K562 (cell line): ENCODE measurements around the gene CDHR2. TPM values are rescaled to one million over a fixed set of nuclear protein-coding genes. Genes with fewer than 3 reads are reported as not detected.

Experiments used
- ATAC-seq: fragments of 200-7000 bp; cut with Tn5 transposase; 3 replicates; pipeline ENCODE4 v1.9.1; 2020; ENCODE audit warnings: moderate library complexity
- BruUV-seq: library from RNA; stranded (reverse); fragments of 400-500 nt; replicated peaks from 2 replicates; lab custom pipeline; 2021; lab: Mats Ljungman, UMichigan
- CTCF ChIA-PET: fragments of 300-600 bp; formaldehyde crosslinking; extraction: SDS; loops from one replicate; lab custom pipeline; 2021; ENCODE audit warnings: low intra/inter-chr PET ratio; lab: Yijun Ruan, JAX
- POLR2A ChIA-PET: fragments of 300-600, 350-650 bp; sonication (Branson Sonifier 250); formaldehyde crosslinking; extraction: SDS; loops from one replicate; lab custom pipeline; 2021; ENCODE audit warnings: antibody characterized with exemption, inconsistent platforms; lab: Yijun Ruan, JAX
- DNase-seq, 4 experiments: peaks; one replicate each; pipeline versions ENCODE4 v3.0.0 to v3.0.0-alpha.2; 2011 to 2018; ENCODE audit warnings: low spot score in 3 of 4, mixed read lengths in 3 of 4; ENCODE audit errors: extremely low read depth in 1 of 4
- FAIRE-seq: peaks from 2 replicates; lab custom pipeline; 2011; peaks lifted over from hg19 to GRCh38; lab: Jason Lieb, UNC
- H2AFZ ChIP-seq: 2 replicates; pipeline ENCODE4 v1.6.0; 2011; ENCODE audit warnings: low read depth, low read length, control low read depth, inconsistent platforms
- H3K27ac ChIP-seq: fragments of 200-600 bp; 3 replicates; pipeline ENCODE4 v1.8.0; 2011; ENCODE audit warnings: low read depth, mild to moderate bottlenecking, control low read depth, inconsistent platforms, low read length, moderate library complexity, mixed read lengths; ENCODE audit errors: extremely low read depth
- H3K27me3 ChIP-seq, 2 experiments: fragments of 300-600 bp in 1 of 2; 2 replicates in 1 of 2; 3 replicates in 1 of 2; pipeline versions ENCODE4 v1.6.0 to v1.8.0; 2011; ENCODE audit warnings: inconsistent platforms in 2 of 2, low read length in 2 of 2, mild to moderate bottlenecking in 1 of 2, mixed read lengths in 1 of 2, moderate library complexity in 1 of 2; ENCODE audit not compliant: control insufficient read depth in 2 of 2, insufficient read depth in 2 of 2
- H3K36me3 ChIP-seq: fragments of 300-600 bp; 3 replicates; pipeline ENCODE4 v1.8.0; 2011; ENCODE audit warnings: mild to moderate bottlenecking, low read length, inconsistent platforms; ENCODE audit not compliant: control insufficient read depth, insufficient read depth
- H3K4me1 ChIP-seq, 2 experiments: fragments of 200-600 bp in 1 of 2; replicated peaks in 1 of 2; 2 replicates in 1 of 2; 3 replicates in 1 of 2; pipeline versions ENCODE4 v1.5.1 to v1.8.0; 2011; ENCODE audit warnings: inconsistent platforms in 2 of 2, low read length in 2 of 2, mild to moderate bottlenecking in 1 of 2, mixed read lengths in 1 of 2, moderate library complexity in 1 of 2; ENCODE audit not compliant: control insufficient read depth in 2 of 2, insufficient read depth in 2 of 2
- H3K4me2 ChIP-seq: 2 replicates; pipeline ENCODE4 v1.6.1; 2011; ENCODE audit warnings: low read length, control low read depth, inconsistent platforms, mixed read lengths; ENCODE audit not compliant: insufficient read depth
- H3K4me3 ChIP-seq: fragments of 200-600 bp; sonication (generic), shearing (Covaris generic); 2 replicates; pipeline ENCODE4 v1.5.1; 2016; ENCODE audit warnings: control low read depth, inconsistent platforms
- H3K79me2 ChIP-seq: fragments of 200-600 bp; 3 replicates; pipeline ENCODE4 v1.8.0; 2011; ENCODE audit warnings: low read length, inconsistent platforms; ENCODE audit not compliant: control insufficient read depth, insufficient read depth
- H3K9ac ChIP-seq, 2 experiments: 2 replicates each; pipeline versions ENCODE4 v1.6.0 to v1.6.1; 2011; ENCODE audit warnings: low read depth in 2 of 2, low read length in 2 of 2, control low read depth in 1 of 2, inconsistent platforms in 1 of 2, mild to moderate bottlenecking in 1 of 2, mixed read lengths in 1 of 2; ENCODE audit not compliant: insufficient read depth in 1 of 2
- H3K9me1 ChIP-seq: one replicate; pipeline ENCODE4 v1.6.0; 2011; ENCODE audit warnings: inconsistent platforms, mild to moderate bottlenecking, low read length, moderate library complexity; ENCODE audit not compliant: control insufficient read depth, insufficient read depth
- H3K9me3 ChIP-seq: replicated peaks from 2 replicates; pipeline ENCODE4 v1.5.1; 2011; ENCODE audit warnings: low read depth, low read length, inconsistent platforms; ENCODE audit not compliant: control insufficient read depth, insufficient read depth
- H4K20me1 ChIP-seq: replicated peaks from 2 replicates; pipeline ENCODE4 v1.6.1; 2011; ENCODE audit warnings: low read length, inconsistent platforms, mixed read lengths; ENCODE audit not compliant: control insufficient read depth, insufficient read depth
- ARID2 ChIP-seq: fragments of 450-650 bp; IDR thresholded peaks from 2 replicates; pipeline ENCODE4 v1.6.1; 2017; ENCODE audit warnings: antibody characterized with exemption, mild to moderate bottlenecking
- EHMT2 ChIP-seq: fragments of 450-650 bp; IDR thresholded peaks from 2 replicates; pipeline ENCODE4 v1.6.1; 2018; ENCODE audit warnings: antibody characterized with exemption
- ETV1 ChIP-seq: fragments of 450-650 bp; conservative IDR thresholded peaks from 2 replicates; pipeline ENCODE4 v1.6.1; 2016; ENCODE audit warnings: missing genetic modification characterization, control low read depth, low read depth, missing compliant biosample characterization
- FOXA3 ChIP-seq, 2 experiments: fragments of 450-650 bp in 1 of 2; sonication (generic) in 1 of 2; formaldehyde crosslinking; IDR thresholded peaks in 1 of 2; conservative IDR thresholded peaks in 1 of 2; 2 replicates each; pipeline versions ENCODE4 v1.4.0 to v1.8.0; 2020 to 2022; ENCODE audit warnings: mild to moderate bottlenecking in 2 of 2, missing genetic modification reagents in 1 of 2
- HNRNPUL1 ChIP-seq: fragments of 200-400 bp; formaldehyde crosslinking; IDR thresholded peaks from 2 replicates; pipeline ENCODE4 v1.6.1; 2017; ENCODE audit warnings: low read length
- MAFG ChIP-seq: fragments of 450-650 bp; conservative IDR thresholded peaks from 2 replicates; pipeline ENCODE4 v1.6.1; 2016; ENCODE audit warnings: missing genetic modification characterization, missing compliant biosample characterization
- MAZ ChIP-seq, 2 experiments: fragments of 450-650 bp in 1 of 2; sonication (generic) in 1 of 2; formaldehyde crosslinking; IDR thresholded peaks in 1 of 2; conservative IDR thresholded peaks in 1 of 2; 2 replicates each; pipeline versions ENCODE4 v1.4.0 to v1.5.0; 2020; ENCODE audit warnings: mild to moderate bottlenecking in 1 of 2, missing genetic modification reagents in 1 of 2
- MTA2 ChIP-seq: fragments of 450-650 bp; IDR thresholded peaks from 2 replicates; pipeline ENCODE4 v1.6.1; 2016; ENCODE audit warnings: low read depth
- MTF1 ChIP-seq: fragments of 250-450 bp; sonication (Bioruptor Pico); IDR thresholded peaks from 2 replicates; pipeline ENCODE4 v1.9.0; 2021; ENCODE audit warnings: moderate library complexity, mild to moderate bottlenecking, inconsistent platforms, borderline replicate concordance
- NRF1 ChIP-seq, 2 experiments: fragments of 450-650 bp; IDR thresholded peaks in 1 of 2; conservative IDR thresholded peaks in 1 of 2; 2 replicates each; pipeline ENCODE4 v1.6.1; 2014; ENCODE audit warnings: mild to moderate bottlenecking in 2 of 2
- SRSF3 ChIP-seq: fragments of 200-400 bp; formaldehyde crosslinking; IDR thresholded peaks from 2 replicates; pipeline ENCODE4 v1.6.1; 2016; ENCODE audit warnings: mild to moderate bottlenecking, low read length, moderate library complexity; ENCODE audit not compliant: insufficient read depth
- SRSF9 ChIP-seq: fragments of 200-400 bp; formaldehyde crosslinking; IDR thresholded peaks from 2 replicates; pipeline ENCODE4 v1.6.1; 2017; ENCODE audit warnings: low read depth, low read length, borderline replicate concordance
- ZNF174 ChIP-seq: fragments of 250-450 bp; sonication (Bioruptor Pico); IDR thresholded peaks from 2 replicates; pipeline ENCODE4 v1.4.0; 2020; ENCODE audit warnings: mild to moderate bottlenecking
- ZNF583 ChIP-seq: fragments of 250-450 bp; sonication (Bioruptor Pico); IDR thresholded peaks from 2 replicates; pipeline ENCODE4 v1.4.0; 2020
- WGBS: fragments of 100-300 bp; shearing (Covaris generic); methylation state at CpG from one replicate; pipeline ENCODE4 v1.1.6; 2016; ENCODE audit warnings: low coverage, mixed read lengths; ENCODE audit not compliant: insufficient coverage; ENCODE audit errors: missing lambda C conversion rate; 5-methylcytosine and 5-hydroxymethylcytosine counted together
- in situ Hi-C: fragments of 300-500 bp; cut with MboI; formaldehyde crosslinking; loops from 4 replicates; pipeline ENCODE4 v1.15.0; 2018; ENCODE audit warnings: inconsistent platforms, mixed read lengths
- intact Hi-C: fragments of 100-400 bp; cut with micrococcal nuclease; formaldehyde crosslinking; loops from 2 replicates; pipeline ENCODE4 v1.14.2; 2022
- polyA plus RNA-seq, 8 experiments: library from polyadenylated mRNA; depleted of rRNA in 4 of 8; stranded (reverse) in 5 of 8; unstranded in 3 of 8; fragments of >200 nt; fragmentation: Nextera tagmentation in 2 of 8; fragmentation: Illumina TruSeq in 1 of 8; extraction: Ambion mirVana in 2 of 8; extraction: Trizol in 1 of 8; gene quantifications; 2 replicates each; pipeline versions ENCODE4 v1.2.1 to v1.2.3, GENCODE V29; 2011 to 2014; ENCODE audit warnings: inconsistent platforms in 1 of 8, missing spikeins in 1 of 8
- total RNA-seq, 7 experiments: library from RNA; depleted of rRNA in 6 of 7; stranded (reverse); fragments of >200 nt in 6 of 7; fragmentation: Illumina TruSeq in 2 of 7; extraction: Trizol in 2 of 7; gene quantifications; 2 replicates each; pipeline versions ENCODE4 v1.2.1 to v1.2.3, GENCODE V29; 2011 to 2021; ENCODE audit warnings: low replicate concordance in 1 of 7
- TF ChIP-seq, protein P1 (sequence below): fragments of 450-650 bp; IDR thresholded peaks from 2 replicates; pipeline ENCODE4 v1.6.1; 2017; ENCODE audit warnings: antibody characterized with exemption
- TF ChIP-seq, protein P2 (sequence below): fragments of 250-450 bp; sonication (Bioruptor Pico); IDR thresholded peaks from 2 replicates; pipeline ENCODE4 v1.8.0; 2021; ENCODE audit warnings: mild to moderate bottlenecking, moderate library complexity

CDHR2 gene
- total and polyA plus RNA-seq, 9 of the 15 experiments (the other 6 are each of a cell fraction or from before 2014, with no cell fraction given), result 0.01 to 0.62 (median 0.09) TPM; not detected in 2

DNA sequence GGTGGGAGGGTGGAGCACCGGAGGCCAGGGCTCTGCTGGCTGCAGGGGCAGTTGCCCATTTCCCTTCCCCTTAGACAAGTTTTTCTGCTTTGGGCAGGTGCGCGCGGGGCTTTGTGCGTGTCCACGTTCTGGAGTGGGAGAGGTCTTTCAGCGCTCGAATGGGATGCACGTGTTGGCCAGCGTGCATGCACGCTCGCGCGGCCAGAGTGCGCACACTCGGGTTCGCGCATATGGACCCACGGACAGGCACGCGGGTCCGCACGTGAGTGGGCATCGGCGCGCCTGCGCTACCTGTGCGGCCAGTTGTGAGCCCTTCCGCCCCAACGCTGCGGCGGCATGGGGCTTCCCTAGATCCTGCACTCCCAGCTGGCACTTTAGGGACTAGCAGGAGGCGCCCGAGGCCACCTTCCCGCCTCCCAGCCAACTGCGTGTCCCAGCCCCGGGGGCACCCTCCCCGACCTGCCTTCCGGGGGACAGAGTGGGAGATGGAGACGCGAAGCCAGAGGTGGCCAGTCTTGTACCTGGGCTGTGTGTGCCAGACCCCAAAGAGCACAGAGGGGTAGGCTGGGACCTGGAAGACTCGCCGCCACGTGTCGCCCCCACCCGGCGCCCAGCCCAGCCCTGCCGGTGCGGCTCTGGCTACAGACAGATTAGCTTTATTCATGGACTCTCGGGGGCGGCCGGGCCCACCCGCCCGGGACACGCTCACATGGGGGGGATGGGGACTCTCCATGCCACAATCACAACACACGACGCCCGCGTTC, 70.6 kb downstream of the CDHR2 start (continued):
- TF ChIP-seq SRSF3 (no peak), MAZ (CRISPR knock-in tag; conservative IDR thresholded peaks at IDR 0.05 in 1 of 2, IDR thresholded peaks at IDR 0.05 in 1 of 2) (peak in 1 of 2 experiments; percentile 4; a peak in 1 of 4 replicates), NRF1 (conservative IDR thresholded peaks at IDR 0.05 in 1 of 2, IDR thresholded peaks at IDR 0.05 in 1 of 2) (peak; percentile 50; a peak in 2 of 4 replicates), FOXA3 (CRISPR knock-in tag; conservative IDR thresholded peaks at IDR 0.05 in 1 of 2, IDR thresholded peaks at IDR 0.05 in 1 of 2) (peak in 1 of 2 experiments; percentile 75; a peak in 1 of 4 replicates)

DNA sequence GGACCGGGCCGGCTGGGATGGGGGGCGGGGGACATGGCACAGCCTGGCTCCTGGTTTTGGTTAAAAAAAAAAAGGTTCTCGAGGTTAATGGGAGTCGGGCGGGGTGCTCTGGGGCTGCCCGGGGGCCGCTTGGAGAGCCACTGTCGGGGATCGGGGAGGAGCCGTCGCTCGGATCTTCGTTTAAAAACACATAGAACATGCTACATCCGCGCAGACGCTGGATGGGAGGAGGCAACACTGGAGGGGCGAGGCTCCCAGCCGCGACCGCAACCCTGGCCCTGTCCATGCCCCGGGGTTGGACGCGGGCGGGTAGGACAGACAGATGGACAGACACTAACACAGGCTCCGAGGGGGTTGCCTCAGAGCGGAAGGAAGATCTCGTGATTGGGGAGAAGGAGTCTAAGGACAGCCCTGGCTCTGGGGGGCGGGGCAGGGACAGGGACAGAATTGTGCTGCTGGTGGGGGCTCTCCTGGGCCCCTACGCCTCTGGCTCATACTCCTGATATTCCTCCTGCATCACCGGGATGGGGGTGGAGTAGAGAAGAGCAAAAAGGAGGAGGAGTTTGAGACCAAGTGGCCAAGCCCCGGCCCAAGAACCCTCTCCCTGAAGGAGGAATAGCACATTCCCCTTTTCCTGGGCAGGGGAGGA, 71.3 kb downstream of the CDHR2 start:
- POLR2A ChIA-PET, result interaction anchor here (1.5 kb wide), 1 partner anchor 10 kb away, joined by 4 read pairs; the partner anchor contains the start of genes EIF4E1B and SNCB
- H3K9me1 ChIP-seq, result no peaks in the 10 kb centered on the region
- ATAC-seq (peak; percentile 33), DNase-seq (peak; percentile 53 to 62 (median 56)), FAIRE-seq (peak; percentile 62)
- no TSS peak for BruUV-seq
- H3K36me3 ChIP-seq, result no peaks in the 10 kb centered on the region
- peak overlapping the region in 1 of 2 experiments; percentile 71; a peak in 2 of 4 replicates for H3K9ac ChIP-seq
- WGBS, result 2% methylated on average over 25 of the region's 32 CpGs
- H4K20me1 ChIP-seq, result peaks cover 3% of the 10 kb centered on the region; the same call in 1 of the 2 replicates
- peaks cover 8 to 34% of the 10 kb centered on the region in 2 experiments for H3K4me1 ChIP-seq
- intact Hi-C loops, result no loop called here
- no peak overlapping the region for H3K27ac ChIP-seq
- H3K4me2 ChIP-seq, result peak overlapping the region; percentile 55
- H3K4me3 ChIP-seq, result peak overlapping the region; percentile 24
- H3K79me2 ChIP-seq, result no peaks in the 10 kb centered on the region
- no peaks in the 10 kb centered on the region for H3K9me3 ChIP-seq
- in situ Hi-C loops, result no loop called here
- peaks cover 22 to 60% of the 10 kb centered on the region in 2 experiments for H3K27me3 ChIP-seq
- peak overlapping the region; percentile 67 for H2AFZ ChIP-seq
- CTCF ChIA-PET, result no interaction called here
- TF ChIP-seq MTF1 (CRISPR knock-in tag) (no peak), MTA2 (no peak), SRSF9 (no peak), NRF1 (conservative IDR thresholded peaks at IDR 0.05 in 1 of 2, IDR thresholded peaks at IDR 0.05 in 1 of 2) (peak; percentile 59 to 60), ARID2 (0 out of 2 replicates have a peak, but pooled peaks have one; percentile 10), ZNF174 (no peak), MAFG (no peak), HNRNPUL1 (no peak), ZNF583 (CRISPR knock-in tag) (no peak), EHMT2 (0 out of 2 replicates have a peak, but pooled peaks have one; percentile 26), ETV1 (tag) (peak; percentile 72)
- TF ChIP-seq, protein P1, sequence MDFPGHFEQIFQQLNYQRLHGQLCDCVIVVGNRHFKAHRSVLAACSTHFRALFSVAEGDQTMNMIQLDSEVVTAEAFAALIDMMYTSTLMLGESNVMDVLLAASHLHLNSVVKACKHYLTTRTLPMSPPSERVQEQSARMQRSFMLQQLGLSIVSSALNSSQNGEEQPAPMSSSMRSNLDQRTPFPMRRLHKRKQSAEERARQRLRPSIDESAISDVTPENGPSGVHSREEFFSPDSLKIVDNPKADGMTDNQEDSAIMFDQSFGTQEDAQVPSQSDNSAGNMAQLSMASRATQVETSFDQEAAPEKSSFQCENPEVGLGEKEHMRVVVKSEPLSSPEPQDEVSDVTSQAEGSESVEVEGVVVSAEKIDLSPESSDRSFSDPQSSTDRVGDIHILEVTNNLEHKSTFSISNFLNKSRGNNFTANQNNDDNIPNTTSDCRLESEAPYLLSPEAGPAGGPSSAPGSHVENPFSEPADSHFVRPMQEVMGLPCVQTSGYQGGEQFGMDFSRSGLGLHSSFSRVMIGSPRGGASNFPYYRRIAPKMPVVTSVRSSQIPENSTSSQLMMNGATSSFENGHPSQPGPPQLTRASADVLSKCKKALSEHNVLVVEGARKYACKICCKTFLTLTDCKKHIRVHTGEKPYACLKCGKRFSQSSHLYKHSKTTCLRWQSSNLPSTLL, result no peak
- TF ChIP-seq, protein P2, sequence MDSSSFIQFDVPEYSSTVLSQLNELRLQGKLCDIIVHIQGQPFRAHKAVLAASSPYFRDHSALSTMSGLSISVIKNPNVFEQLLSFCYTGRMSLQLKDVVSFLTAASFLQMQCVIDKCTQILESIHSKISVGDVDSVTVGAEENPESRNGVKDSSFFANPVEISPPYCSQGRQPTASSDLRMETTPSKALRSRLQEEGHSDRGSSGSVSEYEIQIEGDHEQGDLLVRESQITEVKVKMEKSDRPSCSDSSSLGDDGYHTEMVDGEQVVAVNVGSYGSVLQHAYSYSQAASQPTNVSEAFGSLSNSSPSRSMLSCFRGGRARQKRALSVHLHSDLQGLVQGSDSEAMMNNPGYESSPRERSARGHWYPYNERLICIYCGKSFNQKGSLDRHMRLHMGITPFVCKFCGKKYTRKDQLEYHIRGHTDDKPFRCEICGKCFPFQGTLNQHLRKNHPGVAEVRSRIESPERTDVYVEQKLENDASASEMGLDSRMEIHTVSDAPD (CRISPR knock-in tag), result no peak
